ENCODE data around the gene SAMSN1. TPM values are rescaled to one million over a fixed set of nuclear protein-coding genes. Genes with fewer than 3 reads are reported as not detected.
"Not testable (repeated sequence)": the region's sequence is repeated elsewhere in the genome, so short reads cannot be mapped to it uniquely, and the experiment has no call there.

Gene SAMSN1
- total RNA-seq, 1 experiment from 2014 or later = 2.8 TPM

DNA sequence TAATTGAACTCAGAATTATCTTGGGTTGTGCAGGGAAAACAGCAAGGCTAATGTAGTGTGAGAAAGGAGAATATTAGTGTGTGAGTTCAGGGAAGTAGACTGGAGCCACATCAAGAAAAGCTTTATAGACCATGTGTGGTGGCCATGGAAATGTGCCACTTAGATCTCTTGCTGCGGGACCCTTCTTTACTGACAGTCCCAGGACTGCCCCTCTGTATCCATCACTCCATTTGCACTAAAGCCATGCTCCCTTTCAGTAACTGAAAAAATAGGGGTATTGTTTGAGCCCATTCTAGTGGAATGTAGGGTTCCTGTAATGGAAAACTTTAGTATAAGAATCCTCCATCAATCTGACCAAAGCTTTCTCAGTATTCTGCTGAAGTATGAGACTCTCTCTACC lies 32.3 kb downstream of the SAMSN1 start:
- no peak overlapping the region for H3K27ac Mint-ChIP-seq
- H3K27me3 Mint-ChIP-seq (ENCODE audit: low read depth) = no peaks in the 10 kb centered on the region
- H2AK5ac ChIP-seq (ENCODE audit: insufficient read length, low read length) = no peak overlapping the region
- H2BK120ac ChIP-seq (ENCODE audit: low read depth, low read length, poor library complexity, severe bottlenecking) = no peak overlapping the region
- H3K4ac ChIP-seq (ENCODE audit: low read depth, low read length) = no peak overlapping the region
- H3K4me2 ChIP-seq (ENCODE audit: insufficient read depth, insufficient read length, low read length) = no peak overlapping the region
- no peaks in the 10 kb centered on the region for H3K23me2 ChIP-seq (ENCODE audit: insufficient read length, low read depth, low read length, poor library complexity, severe bottlenecking)
- no peak overlapping the region for H3K18ac ChIP-seq (ENCODE audit: insufficient read length, low read depth, low read length)
- no peak overlapping the region for H2BK5ac ChIP-seq (ENCODE audit: insufficient read length, low read length)
- no peak overlapping the region for H4K8ac ChIP-seq (replicated peaks; ENCODE audit: insufficient read length, low read depth, low read length)
- no peak overlapping the region for H2BK15ac ChIP-seq (ENCODE audit: low read depth, low read length)
- WGBS (ENCODE audit: extremely low coverage, insufficient read length, low lambda C conversion rate) = no CpG with 5 or more reads among the region's 1 CpG
- H4K5ac ChIP-seq (ENCODE audit: insufficient read length, low read depth, low read length) = no peak overlapping the region
- no peak overlapping the region for H3K4me3 Mint-ChIP-seq
- no peak overlapping the region for H3T11ph ChIP-seq (ENCODE audit: low read length)
- peaks cover 0 to 2% of the 10 kb centered on the region in 2 experiments; a peak in 1 of 5 replicates for H3K9me3 Mint-ChIP-seq
- H2AFZ ChIP-seq (ENCODE audit: low read length) = no peak overlapping the region
- H3K9me3 ChIP-seq (ENCODE audit: control insufficient read depth, low read depth, low read length) = no peaks in the 10 kb centered on the region
- H3K14ac ChIP-seq (ENCODE audit: insufficient read depth, low read length) = no peak overlapping the region
- H4K20me1 ChIP-seq (ENCODE audit: control insufficient read depth, insufficient read depth, insufficient read length) = no peaks in the 10 kb centered on the region
- no peak overlapping the region for H3K9ac ChIP-seq (ENCODE audit: extremely low read depth, insufficient read length, low read length)
- no peak overlapping the region for H2BK20ac ChIP-seq (ENCODE audit: low read depth, low read length, poor library complexity, severe bottlenecking)
- H2BK12ac ChIP-seq (ENCODE audit: insufficient read length, low read depth, low read length) = no peak overlapping the region
- H3K79me2 ChIP-seq (ENCODE audit: insufficient read depth, low read length) = no peaks in the 10 kb centered on the region
- no peak overlapping the region for H4K91ac ChIP-seq (ENCODE audit: insufficient read length, low read depth, low read length)
- no peaks in the 10 kb centered on the region for H3K79me1 ChIP-seq (ENCODE audit: insufficient read depth, low read depth, low read length, poor library complexity, severe bottlenecking)
- 0 out of 4 replicates have a peak, but pooled peaks cover 0 to 3% of the 10 kb centered on the region in 2 experiments for H3K4me1 Mint-ChIP-seq
- H3K27me3 ChIP-seq (ENCODE audit: insufficient read depth, low read length) = no peaks in the 10 kb centered on the region
- H3K56ac ChIP-seq (ENCODE audit: insufficient read length, low read depth, low read length) = no peak overlapping the region
- no peak overlapping the region for H3K27ac ChIP-seq (ENCODE audit: insufficient read length, low read depth, low read length)
- peaks cover 0 to 3% (median 2%) of the 10 kb centered on the region in 3 experiments; a peak in 1 of 7 replicates for H3K36me3 Mint-ChIP-seq (ENCODE audit: insufficient read depth in 1 of 3, low read depth in 3 of 3)
- no peak for DNase-seq
- no peaks in the 10 kb centered on the region for H3K4me1 ChIP-seq (ENCODE audit: insufficient read depth, low read length)
- H3K23ac ChIP-seq (ENCODE audit: insufficient read length, low read depth, low read length) = no peak overlapping the region
- no peak for TF ChIP-seq CTCF (conservative IDR thresholded peaks at IDR 0.05)

DNA sequence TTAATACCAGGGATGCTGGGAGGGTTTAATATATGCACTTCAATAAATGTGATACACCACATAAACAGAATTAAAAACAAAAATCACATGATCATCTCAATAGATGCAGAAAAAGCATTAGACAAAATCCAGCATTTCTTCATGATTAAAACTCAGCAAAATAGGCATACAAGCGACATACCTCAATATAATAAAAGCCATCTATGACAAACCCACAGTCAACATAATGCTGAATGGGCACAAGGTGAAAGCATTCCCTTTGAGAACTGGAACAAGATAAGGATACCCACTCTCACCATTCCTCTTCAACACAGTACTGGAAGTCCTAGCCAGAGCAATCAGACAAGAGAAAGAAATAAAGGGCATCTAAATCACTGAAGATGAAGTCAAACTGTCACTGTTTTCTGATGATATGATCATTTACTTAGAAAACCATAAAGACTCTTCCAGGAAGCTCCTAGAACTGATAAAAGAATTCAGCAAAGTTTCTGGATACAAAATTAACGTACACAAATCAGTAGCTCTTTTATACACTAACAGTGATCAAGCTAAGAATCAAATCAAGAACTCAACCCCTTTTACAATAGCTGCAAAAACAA lies 39.2 kb downstream of the SAMSN1 start:
- not testable (repeated sequence) for H2AFZ ChIP-seq (ENCODE audit: low read length); H3K23me2 ChIP-seq (ENCODE audit: insufficient read length, low read depth, low read length, poor library complexity, severe bottlenecking); H3K4me1 ChIP-seq (ENCODE audit: insufficient read depth, low read length); H2BK120ac ChIP-seq (ENCODE audit: low read depth, low read length, poor library complexity, severe bottlenecking); H3K56ac ChIP-seq (ENCODE audit: insufficient read length, low read depth, low read length); H3K4me3 Mint-ChIP-seq; H4K8ac ChIP-seq (replicated peaks; ENCODE audit: insufficient read length, low read depth, low read length); H3K27ac Mint-ChIP-seq; H3K23ac ChIP-seq (ENCODE audit: insufficient read length, low read depth, low read length); H3K79me1 ChIP-seq (ENCODE audit: insufficient read depth, low read depth, low read length, poor library complexity, severe bottlenecking); H3K14ac ChIP-seq (ENCODE audit: insufficient read depth, low read length); H3K9ac ChIP-seq (ENCODE audit: extremely low read depth, insufficient read length, low read length); H4K5ac ChIP-seq (ENCODE audit: insufficient read length, low read depth, low read length); H3K27ac ChIP-seq (ENCODE audit: insufficient read length, low read depth, low read length); DNase-seq; H2AK5ac ChIP-seq (ENCODE audit: insufficient read length, low read length); H3T11ph ChIP-seq (ENCODE audit: low read length); H3K4me2 ChIP-seq (ENCODE audit: insufficient read depth, insufficient read length, low read length); H4K20me1 ChIP-seq (ENCODE audit: control insufficient read depth, insufficient read depth, insufficient read length); H4K91ac ChIP-seq (ENCODE audit: insufficient read length, low read depth, low read length); H2BK12ac ChIP-seq (ENCODE audit: insufficient read length, low read depth, low read length); H3K18ac ChIP-seq (ENCODE audit: insufficient read length, low read depth, low read length); H3K79me2 ChIP-seq (ENCODE audit: insufficient read depth, low read length); H3K27me3 ChIP-seq (ENCODE audit: insufficient read depth, low read length); H2BK5ac ChIP-seq (ENCODE audit: insufficient read length, low read length); H3K4me1 Mint-ChIP-seq; H2BK15ac ChIP-seq (ENCODE audit: low read depth, low read length); H3K9me3 ChIP-seq (ENCODE audit: control insufficient read depth, low read depth, low read length); H3K4ac ChIP-seq (ENCODE audit: low read depth, low read length); H3K27me3 Mint-ChIP-seq (ENCODE audit: low read depth); H2BK20ac ChIP-seq (ENCODE audit: low read depth, low read length, poor library complexity, severe bottlenecking)
- Mint-ChIP-seq H3K9me3 (peaks cover 11 to 16% of the 10 kb centered on the region in 2 experiments; a peak in 4 of 5 replicates), H3K36me3 (ENCODE audit: insufficient read depth in 1 of 3, low read depth in 3 of 3) (peaks cover 5 to 12% (median 6%) of the 10 kb centered on the region in 3 experiments; a peak in 4 of 7 replicates)
- no CpG with 5 or more reads among the region's 2 CpGs for WGBS (ENCODE audit: extremely low coverage, insufficient read length, low lambda C conversion rate)

All from H9 (cell line).